GM20431 (cell line): ENCODE results near the gene FAM98C.

Experiments used
- in situ Hi-C: fragments of 300-500 bp; cut with MseI, MboI; formaldehyde crosslinking; loops from one replicate; pipeline ENCODE4 v1.15.0; 2020; ENCODE audit warnings: low sequenced_read_pairs; ENCODE audit not compliant: unreplicated experiment

Gene FAM98C

GRCh38 chr19:38376576-38376975 is 26.3 kb upstream of the FAM98C start:
- in situ Hi-C loops: no loop called here

GRCh38 chr19:38377052-38377451 is 25.8 kb upstream of the FAM98C start:
- in situ Hi-C loops: no loop called here

GRCh38 chr19:38378866-38379265 is 24.0 kb upstream of the FAM98C start:
- in situ Hi-C loops: no loop called here

- in situ Hi-C loops: no loop called here
Measured at GRCh38 chr19:38381138-38381537, 21.8 kb upstream of the FAM98C start.

GRCh38 chr19:38383184-38383583 is 19.7 kb upstream of the FAM98C start:
- in situ Hi-C loops: no loop called here

- in situ Hi-C loops: no loop called here
Measured at GRCh38 chr19:38383743-38384142, 19.1 kb upstream of the FAM98C start.

GRCh38 chr19:38384209-38385027 is 18.5 kb upstream of the FAM98C start:
- in situ Hi-C loops: no loop called here

GRCh38 chr19:38385057-38385803 is 17.7 kb upstream of the FAM98C start:
- in situ Hi-C loops: no loop called here

GRCh38 chr19:38385804-38386257 is 17.1 kb upstream of the FAM98C start:
- in situ Hi-C loops: no loop called here

- in situ Hi-C loops: no loop called here
Measured at GRCh38 chr19:38386300-38386970, 16.5 kb upstream of the FAM98C start.

GRCh38 chr19:38386971-38387549 is 15.8 kb upstream of the FAM98C start:
- in situ Hi-C loops: no loop called here

GRCh38 chr19:38387550-38388348 is 15.1 kb upstream of the FAM98C start, which contains the start of gene GGN:
GGN (minus strand) TSS chr19:38388034; CDS start chr19:38387261, 773 bp downstream.
- in situ Hi-C loops: no loop called here

GRCh38 chr19:38388349-38389100 is 14.4 kb upstream of the FAM98C start, which contains the start of gene SPRED3:
SPRED3 (plus strand) TSS chr19:38388697; CDS start chr19:38390303, 1,606 bp downstream.
- in situ Hi-C loops: no loop called here

GRCh38 chr19:38389101-38389925 is 13.6 kb upstream of the FAM98C start:
- in situ Hi-C loops: no loop called here

GRCh38 chr19:38389957-38390924 is 12.7 kb upstream of the FAM98C start:
- in situ Hi-C loops: no loop called here

- in situ Hi-C loops: no loop called here
Measured at GRCh38 chr19:38391911-38392464, 10.9 kb upstream of the FAM98C start.
